ENCODE measurements around the gene EML2. TPM values are rescaled to one million over a fixed set of nuclear protein-coding genes. Genes with fewer than 3 reads are reported as not detected.
A peak's percentile ranks its signal among the peaks of the same experiment; 100 is the strongest.

Gene EML2
- total RNA-seq, 2 donors from 2014 or later: 96.2 to 106 TPM

GRCh38 chr19:45577111-45577905, 61.9 kb downstream of the EML2 start:
- H3K9ac ChIP-seq (ENCODE audit: low read depth in 2 of 2, low read length in 2 of 2): peak overlapping the region; percentile 36 to 63
- TF ChIP-seq, protein P1, sequence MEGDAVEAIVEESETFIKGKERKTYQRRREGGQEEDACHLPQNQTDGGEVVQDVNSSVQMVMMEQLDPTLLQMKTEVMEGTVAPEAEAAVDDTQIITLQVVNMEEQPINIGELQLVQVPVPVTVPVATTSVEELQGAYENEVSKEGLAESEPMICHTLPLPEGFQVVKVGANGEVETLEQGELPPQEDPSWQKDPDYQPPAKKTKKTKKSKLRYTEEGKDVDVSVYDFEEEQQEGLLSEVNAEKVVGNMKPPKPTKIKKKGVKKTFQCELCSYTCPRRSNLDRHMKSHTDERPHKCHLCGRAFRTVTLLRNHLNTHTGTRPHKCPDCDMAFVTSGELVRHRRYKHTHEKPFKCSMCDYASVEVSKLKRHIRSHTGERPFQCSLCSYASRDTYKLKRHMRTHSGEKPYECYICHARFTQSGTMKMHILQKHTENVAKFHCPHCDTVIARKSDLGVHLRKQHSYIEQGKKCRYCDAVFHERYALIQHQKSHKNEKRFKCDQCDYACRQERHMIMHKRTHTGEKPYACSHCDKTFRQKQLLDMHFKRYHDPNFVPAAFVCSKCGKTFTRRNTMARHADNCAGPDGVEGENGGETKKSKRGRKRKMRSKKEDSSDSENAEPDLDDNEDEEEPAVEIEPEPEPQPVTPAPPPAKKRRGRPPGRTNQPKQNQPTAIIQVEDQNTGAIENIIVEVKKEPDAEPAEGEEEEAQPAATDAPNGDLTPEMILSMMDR (IDR thresholded peaks at IDR 0.05): no peak
- H3K27ac ChIP-seq: peak overlapping the region; percentile 82
- H3K4me3 ChIP-seq: no peak overlapping the region
- peaks cover 8% of the 10 kb centered on the region for H3K4me1 ChIP-seq
- H3K9me3 ChIP-seq: no peaks in the 10 kb centered on the region
- DNase-seq: peak; percentile 70
- H3K27me3 ChIP-seq: no peaks in the 10 kb centered on the region
- no peaks in the 10 kb centered on the region for H3K36me3 ChIP-seq
- intact Hi-C loops (cut with DNase I): no loop called here

DNA sequence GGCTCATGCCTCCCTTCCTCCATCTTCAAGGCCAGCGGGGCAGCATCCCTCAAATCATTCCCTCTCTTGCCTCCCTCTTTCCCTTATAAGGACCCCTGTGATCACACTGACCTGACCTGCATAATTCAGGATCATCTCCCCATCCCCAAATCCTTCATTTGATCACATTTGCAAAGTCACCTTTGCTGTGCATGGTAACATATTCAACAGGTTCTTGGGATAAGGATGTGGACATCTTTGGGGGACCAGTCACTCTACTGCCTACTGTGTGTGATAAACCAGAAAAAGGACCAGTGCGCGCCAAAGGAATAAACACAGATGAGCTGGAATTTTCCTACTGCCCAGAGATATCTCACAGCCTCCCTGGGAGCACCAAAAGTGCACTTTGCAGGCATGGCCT, 62.5 kb downstream of the EML2 start:
- H3K27ac ChIP-seq: peak overlapping the region; percentile 82
- H3K4me1 ChIP-seq: peaks cover 8% of the 10 kb centered on the region
- H3K4me3 ChIP-seq: no peak overlapping the region
- H3K36me3 ChIP-seq: no peaks in the 10 kb centered on the region
- intact Hi-C loops (cut with DNase I): no loop called here
- TF ChIP-seq, protein P1 (IDR thresholded peaks at IDR 0.05): no peak
- H3K9me3 ChIP-seq: no peaks in the 10 kb centered on the region
- no peaks in the 10 kb centered on the region for H3K27me3 ChIP-seq
- H3K9ac ChIP-seq (ENCODE audit: low read depth in 2 of 2, low read length in 2 of 2): peak overlapping the region in 1 of 2 donors; percentile 63
- DNase-seq: no peak

DNA sequence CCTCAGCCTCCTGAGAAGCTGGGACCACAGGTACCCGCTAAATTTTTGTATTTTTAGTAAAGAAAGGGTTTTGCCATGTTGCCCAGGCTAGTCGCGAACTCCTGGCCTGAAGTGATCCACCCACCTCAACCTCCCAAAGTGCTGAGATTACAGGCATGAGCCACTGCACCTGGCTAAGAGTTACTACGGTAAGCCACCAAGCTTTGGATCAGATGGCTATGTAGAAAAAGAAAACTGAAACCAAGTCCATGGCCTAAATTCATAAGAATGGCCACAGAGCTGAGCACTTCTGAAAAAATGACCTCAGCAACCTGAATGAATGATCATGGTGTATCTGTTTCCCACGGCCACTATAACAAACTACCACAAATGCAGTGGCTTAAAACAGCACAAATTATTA, 64.0 kb downstream of the EML2 start:
- H3K27ac ChIP-seq: no peak overlapping the region
- no peaks in the 10 kb centered on the region for H3K27me3 ChIP-seq
- no peaks in the 10 kb centered on the region for H3K36me3 ChIP-seq
- no peak overlapping the region for H3K9ac ChIP-seq (ENCODE audit: low read depth in 2 of 2, low read length in 2 of 2)
- TF ChIP-seq, protein P1 (IDR thresholded peaks at IDR 0.05): no peak
- H3K4me3 ChIP-seq: no peak overlapping the region
- intact Hi-C loops (cut with DNase I): no loop called here
- H3K4me1 ChIP-seq: peaks cover 8% of the 10 kb centered on the region
- H3K9me3 ChIP-seq: no peaks in the 10 kb centered on the region
- no peak for DNase-seq

DNA sequence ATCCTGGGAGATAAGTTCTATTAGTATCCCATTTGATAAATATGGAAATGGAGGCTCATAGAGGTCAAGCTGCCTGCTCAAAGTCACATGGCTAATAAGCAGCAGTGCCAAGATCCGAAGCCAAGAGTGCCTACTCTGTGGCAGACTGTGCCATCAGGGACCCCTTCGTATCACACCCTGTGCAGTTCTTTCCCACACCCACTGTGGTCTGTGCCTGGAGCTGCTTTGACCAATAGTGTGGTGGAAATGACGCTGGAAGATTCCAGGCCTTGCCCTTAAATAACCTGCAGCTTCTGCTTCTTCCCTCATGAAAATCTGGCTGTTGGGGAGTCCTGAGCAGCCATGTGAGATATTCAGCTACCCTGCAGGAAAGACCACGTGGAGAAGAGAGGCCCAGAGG, 64.7 kb downstream of the EML2 start:
- DNase-seq: no peak
- intact Hi-C loops (cut with DNase I): no loop called here
- H3K27ac ChIP-seq: no peak overlapping the region
- no peaks in the 10 kb centered on the region for H3K27me3 ChIP-seq
- H3K4me1 ChIP-seq: peaks cover 10% of the 10 kb centered on the region
- H3K36me3 ChIP-seq: no peaks in the 10 kb centered on the region
- TF ChIP-seq, protein P1 (IDR thresholded peaks at IDR 0.05): no peak
- H3K9me3 ChIP-seq: no peaks in the 10 kb centered on the region
- H3K9ac ChIP-seq (ENCODE audit: low read depth in 2 of 2, low read length in 2 of 2): peak overlapping the region in 1 of 2 donors; percentile 5
- H3K4me3 ChIP-seq: no peak overlapping the region

GRCh38 chr19:45571457-45572220, 67.6 kb downstream of the EML2 start:
- TF ChIP-seq, protein P1 (IDR thresholded peaks at IDR 0.05): no peak
- Histone ChIP-seq H3K4me3 (no peak overlapping the region), H3K36me3 (no peaks in the 10 kb centered on the region), H3K9ac (ENCODE audit: low read depth in 2 of 2, low read length in 2 of 2) (no peak overlapping the region), H3K27me3 (no peaks in the 10 kb centered on the region), H3K9me3 (no peaks in the 10 kb centered on the region), H3K4me1 (peaks cover 15% of the 10 kb centered on the region), H3K27ac (no peak overlapping the region)
- intact Hi-C loops (cut with DNase I): no loop called here
- DNase-seq: no peak

Measured in colonic mucosa (tissue), 4 donors.